Fibroblast of skin of scalp (primary cell): ENCODE data around the gene AGAP9.
"Not testable (repeated sequence)": the region's sequence is repeated elsewhere in the genome, so short reads cannot be mapped to it uniquely, and the experiment has no call there.

Experiments used
- DNase-seq: peaks from one replicate; pipeline ENCODE4 v3.0.0-alpha.2; 2013

The AGAP9 gene

DNA sequence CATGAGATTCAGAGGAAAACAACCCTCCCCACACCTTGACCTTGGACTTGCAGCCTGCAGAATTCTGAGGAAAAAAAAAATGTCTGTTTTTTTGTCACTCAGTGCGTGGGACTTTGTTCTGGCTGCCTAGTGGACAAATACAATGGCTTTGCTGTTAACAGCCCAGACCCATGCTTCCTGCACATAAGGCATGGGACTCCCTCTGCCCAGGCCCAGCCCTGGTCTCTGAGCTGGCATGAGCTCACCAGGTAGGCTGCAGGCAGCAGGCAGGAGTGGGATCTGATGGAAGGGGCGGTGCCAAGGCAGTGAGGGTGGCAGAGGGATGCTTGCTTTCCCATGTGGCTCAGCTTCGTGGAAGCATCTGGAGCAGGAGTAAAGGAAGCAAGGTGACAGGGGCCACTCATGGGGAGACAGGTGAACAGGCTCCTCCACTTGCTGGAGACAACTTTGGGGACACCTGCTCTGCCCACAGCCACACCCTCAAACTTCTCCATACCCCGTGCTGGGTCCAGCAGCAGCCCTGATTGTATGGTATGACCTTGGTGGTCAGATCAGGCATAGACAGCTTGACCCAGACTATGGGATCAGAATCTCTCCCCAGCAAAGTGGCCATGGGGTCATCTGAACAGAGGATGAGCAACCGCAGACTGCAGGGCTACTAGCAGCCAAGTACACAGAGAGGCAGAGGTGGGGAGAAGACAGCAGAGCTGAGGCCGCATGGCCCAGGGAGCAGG is 66.5 kb downstream of the AGAP9 start:
- no peak for DNase-seq

DNA sequence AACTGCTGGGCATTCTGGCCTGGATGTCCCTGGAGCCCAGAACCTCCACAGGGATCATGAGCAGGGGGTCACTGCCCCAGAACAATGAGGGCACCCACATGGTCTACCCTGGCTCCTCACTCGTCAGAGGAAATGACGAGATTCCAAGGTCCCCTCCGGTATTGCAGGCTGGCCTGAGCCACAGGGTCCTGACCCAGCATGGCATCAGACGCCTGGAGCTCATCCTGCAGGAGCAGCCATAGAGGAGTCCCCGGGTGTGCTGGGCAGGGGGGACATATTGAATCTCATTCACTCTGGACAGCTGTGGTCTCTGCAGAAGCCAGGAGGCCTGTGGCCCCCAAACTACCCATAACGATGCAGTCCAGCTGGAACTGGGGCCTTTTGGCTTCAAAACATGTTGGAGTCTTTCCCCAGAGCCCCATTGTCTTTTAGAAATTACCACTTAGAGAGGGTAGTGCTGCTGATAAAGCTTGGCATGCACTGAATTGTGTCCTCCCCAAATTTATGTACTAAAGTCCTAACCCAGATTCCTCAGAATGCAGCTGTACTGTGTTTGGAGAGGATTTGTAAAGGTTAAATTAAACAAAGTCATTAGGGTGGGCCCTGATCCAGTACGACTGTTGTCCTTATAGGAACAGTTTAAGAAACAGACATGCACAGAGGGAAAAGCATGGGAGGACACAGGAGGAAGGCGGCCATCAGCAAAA is 67.2 kb downstream of the AGAP9 start:
- no peak for DNase-seq

DNA sequence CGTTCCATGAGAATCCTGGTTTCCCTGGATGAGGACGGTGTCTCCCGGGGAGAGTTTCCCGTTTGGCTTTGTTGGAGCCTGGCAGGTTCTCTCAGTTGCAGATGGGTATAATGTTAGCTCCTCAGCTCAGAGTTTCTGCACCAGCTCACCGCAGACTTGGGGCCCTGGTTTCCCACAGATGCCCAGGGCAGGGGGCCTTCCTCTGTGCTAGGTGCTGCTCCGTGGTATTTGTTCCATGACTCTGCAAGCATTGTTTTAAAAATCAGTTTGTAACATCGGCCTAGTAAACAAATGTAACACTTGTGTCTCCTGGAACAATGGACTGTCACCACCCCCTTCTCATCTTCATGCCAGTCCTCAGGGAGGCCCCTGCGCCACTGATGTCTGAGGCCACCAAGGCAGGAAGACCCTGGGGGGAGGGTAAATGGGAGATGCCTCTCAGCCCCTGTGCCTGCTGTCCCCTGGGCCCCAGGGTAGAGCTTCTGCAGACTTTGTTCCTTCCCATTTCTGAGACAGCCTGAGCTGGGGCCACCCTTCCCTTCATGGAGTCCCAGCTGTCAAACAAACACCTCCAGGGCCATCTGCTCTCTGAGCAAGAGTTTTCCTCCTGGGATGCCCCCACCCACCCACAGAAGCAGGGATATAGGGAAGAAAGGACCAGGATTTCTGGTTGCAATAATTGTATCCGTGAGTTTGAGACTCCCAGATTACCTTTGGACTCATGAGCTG is 67.9 kb downstream of the AGAP9 start:
- DNase-seq, result not testable (repeated sequence)

GRCh38 chr10:47454780-47455058 is 68.7 kb downstream of the AGAP9 start:
- DNase-seq, result no peak

- DNase-seq, result no peak
Measured at GRCh38 chr10:47454008-47454779, 69.2 kb downstream of the AGAP9 start.

DNA sequence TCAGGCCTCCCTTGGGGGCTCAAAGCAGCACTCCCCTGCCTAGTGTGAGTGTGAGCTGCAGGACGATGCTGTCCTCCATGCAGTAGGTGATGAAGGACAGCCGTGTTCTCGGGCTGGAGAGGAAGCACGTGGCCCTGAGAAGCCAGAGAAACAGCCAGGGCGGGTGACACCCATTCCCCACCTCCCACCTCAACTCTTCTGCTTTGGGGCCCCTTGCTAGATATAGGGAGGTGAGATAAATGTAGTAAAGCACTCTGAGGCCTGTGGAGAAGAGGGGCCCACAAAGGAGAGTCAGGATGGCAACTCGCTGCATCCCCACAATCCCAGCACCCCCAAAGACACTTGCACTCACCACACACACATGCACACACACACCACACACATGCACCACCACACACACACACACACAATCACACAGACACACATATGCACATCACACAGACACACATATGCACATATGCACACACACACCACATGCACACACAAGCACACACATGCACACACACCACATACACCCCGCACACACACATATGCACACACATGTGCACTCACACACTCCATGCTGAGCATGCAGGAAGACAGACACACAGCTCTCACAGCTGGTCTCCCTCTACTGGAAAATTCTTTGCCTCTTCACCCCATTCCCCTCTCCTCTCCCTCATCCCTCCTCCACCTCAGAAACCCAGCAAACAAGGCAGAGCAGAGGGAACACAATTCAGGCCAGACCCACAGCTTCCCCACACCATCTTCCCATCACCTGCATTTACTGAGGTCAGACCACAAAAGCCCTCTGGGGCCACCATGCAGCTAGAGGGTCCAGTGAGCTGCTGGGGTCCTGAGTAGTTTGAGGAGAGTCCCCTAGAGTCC is 70.1 kb downstream of the AGAP9 start:
- no peak for DNase-seq

- no peak for DNase-seq
Measured at GRCh38 chr10:47452495-47453140, 70.8 kb downstream of the AGAP9 start.

- no peak for DNase-seq
Measured at GRCh38 chr10:47451998-47452494, 71.4 kb downstream of the AGAP9 start.
